Breast epithelium (tissue), 3 donors: ENCODE measurements around the gene WBP1L.

Experiments
- POLR2A ChIP-seq: fragments of 450-650 bp; IDR thresholded peaks from one replicate; pipeline ENCODE4 v1.6.1; 2016; ENCODE audit warnings: antibody characterized with exemption, mild to moderate bottlenecking, moderate library complexity
- POLR2AphosphoS5 ChIP-seq, 3 donors: sonication (generic); formaldehyde crosslinking; IDR thresholded peaks; one replicate each; pipeline ENCODE4 v1.6.1; 2017; ENCODE audit warnings: antibody characterized with exemption in 3 of 3
- TF ChIP-seq, protein P1 (sequence below), 3 donors: fragments of 450-650 bp; IDR thresholded peaks; one replicate each; pipeline ENCODE4 v1.5.1; 2016 to 2017; ENCODE audit warnings: antibody characterized with exemption in 3 of 3, mild to moderate bottlenecking in 3 of 3, moderate library complexity in 3 of 3

DNA sequence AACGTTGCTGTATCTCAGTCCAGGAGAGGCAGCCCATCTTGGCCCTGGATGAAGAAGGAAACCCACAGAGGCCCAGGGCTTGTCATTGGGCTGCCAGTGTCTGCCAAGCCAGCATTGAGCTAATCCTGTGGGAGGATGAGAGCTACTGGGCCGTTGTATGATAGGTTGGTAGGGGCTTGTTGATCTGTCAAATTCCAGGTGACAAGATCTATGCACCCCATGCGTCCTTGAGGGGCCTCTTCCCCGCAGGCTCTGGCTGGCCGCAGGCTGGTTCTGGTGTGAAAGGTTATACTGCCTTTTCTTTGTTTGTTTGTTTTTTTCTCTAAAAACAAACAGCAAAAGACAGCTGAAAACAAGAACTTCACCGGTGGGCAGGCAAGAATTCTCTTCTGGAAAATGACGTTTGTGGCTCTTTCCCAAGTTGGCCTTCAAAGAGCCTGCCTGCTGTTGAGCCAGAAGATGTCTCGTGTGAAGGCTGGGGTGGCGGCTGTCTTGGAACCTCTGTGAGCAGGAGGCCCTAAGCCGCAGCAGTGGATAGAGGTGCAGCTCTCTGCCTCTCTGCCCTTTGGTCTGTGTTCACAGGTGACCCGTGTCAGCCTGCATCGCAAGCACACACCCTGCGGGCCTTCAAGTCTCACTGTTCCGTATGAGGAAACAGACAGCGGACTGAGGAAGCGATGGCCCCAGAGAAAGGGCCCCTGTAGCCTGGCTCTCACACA lies 70.1 kb downstream of the WBP1L start:
- TF ChIP-seq, protein P1, sequence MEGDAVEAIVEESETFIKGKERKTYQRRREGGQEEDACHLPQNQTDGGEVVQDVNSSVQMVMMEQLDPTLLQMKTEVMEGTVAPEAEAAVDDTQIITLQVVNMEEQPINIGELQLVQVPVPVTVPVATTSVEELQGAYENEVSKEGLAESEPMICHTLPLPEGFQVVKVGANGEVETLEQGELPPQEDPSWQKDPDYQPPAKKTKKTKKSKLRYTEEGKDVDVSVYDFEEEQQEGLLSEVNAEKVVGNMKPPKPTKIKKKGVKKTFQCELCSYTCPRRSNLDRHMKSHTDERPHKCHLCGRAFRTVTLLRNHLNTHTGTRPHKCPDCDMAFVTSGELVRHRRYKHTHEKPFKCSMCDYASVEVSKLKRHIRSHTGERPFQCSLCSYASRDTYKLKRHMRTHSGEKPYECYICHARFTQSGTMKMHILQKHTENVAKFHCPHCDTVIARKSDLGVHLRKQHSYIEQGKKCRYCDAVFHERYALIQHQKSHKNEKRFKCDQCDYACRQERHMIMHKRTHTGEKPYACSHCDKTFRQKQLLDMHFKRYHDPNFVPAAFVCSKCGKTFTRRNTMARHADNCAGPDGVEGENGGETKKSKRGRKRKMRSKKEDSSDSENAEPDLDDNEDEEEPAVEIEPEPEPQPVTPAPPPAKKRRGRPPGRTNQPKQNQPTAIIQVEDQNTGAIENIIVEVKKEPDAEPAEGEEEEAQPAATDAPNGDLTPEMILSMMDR (IDR thresholded peaks at IDR 0.05), result no peak
- TF ChIP-seq POLR2AphosphoS5 (IDR thresholded peaks at IDR 0.05), result no peak
- TF ChIP-seq POLR2A, result no peak
